ENCODE results near the gene TMEM115.
A peak's percentile ranks its signal among the peaks of the same experiment; 100 is the strongest.

TMEM115 gene

DNA sequence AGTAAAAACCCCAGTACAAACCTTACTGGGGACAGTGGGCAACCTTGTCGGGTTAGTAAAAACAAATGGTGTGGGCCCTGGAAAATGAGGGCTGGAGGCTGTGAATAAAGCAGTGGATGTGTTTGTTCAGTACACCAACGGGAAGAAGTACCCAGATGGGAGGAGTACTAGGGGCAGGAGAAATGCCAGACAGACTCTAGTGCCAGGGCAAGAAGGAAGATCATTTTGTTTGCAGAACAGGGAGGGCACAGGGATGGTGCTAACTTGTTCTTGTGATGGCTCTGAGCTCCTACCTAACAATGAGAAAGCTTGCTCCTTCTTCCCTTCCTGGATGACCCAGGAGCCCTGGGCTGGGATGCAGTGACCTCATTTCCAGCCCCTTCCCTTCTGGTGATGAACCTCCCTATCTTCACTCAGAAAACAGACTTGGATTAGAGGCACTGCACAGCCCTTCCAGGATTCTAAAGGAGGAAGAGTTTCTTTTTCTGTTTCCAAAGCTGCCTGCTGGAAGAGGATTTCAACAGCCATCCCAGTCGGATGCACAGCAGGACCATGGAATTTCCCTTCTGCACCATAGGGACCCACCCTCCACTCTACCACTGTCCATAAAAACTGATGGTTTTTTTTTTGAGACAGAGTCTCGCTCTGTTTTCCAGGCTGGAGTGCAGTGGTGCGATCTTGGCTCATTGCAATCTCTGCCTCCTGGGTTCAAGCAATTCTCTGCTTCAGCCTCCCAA is 24.8 kb downstream of the TMEM115 start:
- DNase-seq (ENCODE audit: low read depth in 1 of 2, low spot score in 1 of 2) = no peak

DNA sequence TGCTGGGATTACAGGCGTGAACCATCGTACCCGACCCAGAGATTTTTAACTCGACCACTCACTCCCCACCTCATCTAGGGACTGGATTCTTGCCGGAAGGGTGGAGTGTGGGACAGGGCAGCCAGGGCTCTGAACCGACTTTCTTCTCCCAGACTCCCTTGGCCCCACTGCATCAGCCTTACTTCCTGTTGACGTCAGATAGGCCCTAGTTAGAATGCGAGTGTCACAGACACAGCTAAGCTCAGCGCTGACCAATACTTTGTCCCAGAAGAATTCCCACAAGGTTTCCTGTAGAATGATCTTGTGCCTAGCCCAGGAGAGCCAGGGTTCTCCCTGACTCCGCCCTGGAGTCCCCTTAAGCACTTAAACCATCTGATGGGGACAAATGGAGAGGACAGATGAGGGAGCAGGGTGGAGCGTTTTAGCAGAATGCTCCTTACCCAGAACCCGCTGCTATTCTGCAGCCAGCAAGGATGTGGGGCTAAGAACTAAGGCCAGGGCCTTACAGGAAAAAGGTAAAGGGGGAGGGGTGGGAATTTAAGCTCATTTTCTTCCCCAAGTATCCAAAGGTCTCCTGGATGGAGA is 25.5 kb downstream of the TMEM115 start:
- no peak for DNase-seq (ENCODE audit: low read depth in 1 of 2, low spot score in 1 of 2)

DNA sequence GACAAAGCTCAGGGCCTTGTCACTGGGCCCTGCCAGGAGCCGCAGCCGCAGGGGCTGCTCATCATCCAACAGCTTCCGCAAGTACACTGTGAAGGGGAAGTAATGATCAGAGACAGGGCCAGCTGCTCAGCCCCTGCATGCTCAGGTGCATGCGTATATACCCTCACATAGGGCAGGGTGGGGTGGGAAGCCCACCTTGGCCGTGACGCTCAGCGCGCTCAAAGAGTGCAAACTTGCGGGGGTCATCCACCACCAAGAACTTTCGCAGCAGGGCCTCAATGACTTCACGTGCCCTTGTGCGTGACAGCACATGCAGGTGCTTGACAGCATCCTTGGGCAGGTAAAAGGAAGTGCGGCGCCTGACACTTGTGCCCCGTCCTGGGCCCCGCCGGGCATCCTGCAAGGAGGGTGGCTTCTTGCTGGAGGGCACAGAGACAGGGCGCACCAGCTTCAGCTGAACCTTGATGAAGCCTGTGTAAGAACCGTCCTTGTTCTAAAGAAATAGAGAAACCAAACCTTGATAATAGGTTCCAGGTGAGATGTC is 27.9 kb downstream of the TMEM115 start:
- no peak for DNase-seq (ENCODE audit: low read depth in 1 of 2, low spot score in 1 of 2)

DNA sequence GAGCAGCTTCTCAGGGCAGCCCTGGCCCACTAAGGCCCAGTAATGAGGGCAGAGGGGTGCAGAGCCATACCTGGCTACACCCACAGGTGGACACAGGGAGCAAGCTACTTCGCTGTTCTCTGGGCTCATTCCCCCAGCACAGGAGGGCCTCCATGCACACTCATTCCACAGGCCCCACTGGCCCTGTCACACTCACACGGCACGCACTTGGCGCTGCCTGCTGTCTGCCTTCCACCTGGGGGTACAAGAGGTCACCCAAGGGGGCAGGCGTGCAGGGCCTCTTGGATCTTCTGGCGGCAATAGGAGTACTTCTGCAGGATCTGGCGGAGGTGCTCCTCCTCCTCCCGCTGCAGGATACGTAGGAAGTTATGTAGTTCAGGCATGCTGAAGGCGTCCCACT is 29.0 kb downstream of the TMEM115 start:
- no peak for DNase-seq (ENCODE audit: low read depth in 1 of 2, low spot score in 1 of 2)

DNA sequence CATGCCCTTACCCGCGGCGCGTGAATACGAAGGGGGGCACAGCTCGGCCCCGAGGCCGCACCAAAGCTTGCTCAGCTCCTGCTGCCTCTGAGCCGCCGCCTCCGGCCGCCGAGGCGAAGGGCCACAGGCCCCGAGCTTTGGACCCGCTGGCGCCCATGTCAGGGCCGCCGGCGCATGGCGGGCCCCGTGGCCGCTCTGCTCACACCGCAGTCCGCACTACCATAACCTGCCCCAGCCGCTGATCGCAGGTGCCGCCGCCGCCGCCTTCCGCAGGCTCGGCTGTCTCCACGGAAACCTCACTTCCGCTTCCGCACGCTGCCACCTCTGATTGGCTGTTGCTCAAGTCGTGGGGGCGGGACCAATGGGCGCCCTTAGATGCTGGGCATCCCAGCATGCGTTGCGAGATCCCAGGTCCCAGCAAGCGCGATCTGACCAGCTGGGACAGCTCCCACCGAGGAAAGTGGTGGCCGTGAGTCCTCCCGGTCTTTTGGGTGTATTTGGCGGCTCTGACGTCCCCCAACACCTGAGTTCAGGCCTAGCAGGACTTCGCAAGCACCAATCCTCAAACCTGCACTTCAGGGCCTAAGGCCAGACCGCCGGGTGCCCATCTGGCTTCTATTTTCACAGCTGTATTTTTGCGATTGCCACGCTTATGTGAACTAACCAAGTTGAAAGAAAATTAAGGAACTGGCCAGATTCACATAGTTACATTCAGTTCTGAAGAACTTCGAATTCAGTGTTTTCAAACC is 31.2 kb downstream of the TMEM115 start, which contains the start of gene TUSC2:
TUSC2 (minus strand) TSS at position 281 of the 749 bp plus-strand sequence; CDS start at position 157, 124 bp downstream.
- peak; percentile 86 to 88 for DNase-seq (ENCODE audit: low read depth in 1 of 2, low spot score in 1 of 2)

DNA sequence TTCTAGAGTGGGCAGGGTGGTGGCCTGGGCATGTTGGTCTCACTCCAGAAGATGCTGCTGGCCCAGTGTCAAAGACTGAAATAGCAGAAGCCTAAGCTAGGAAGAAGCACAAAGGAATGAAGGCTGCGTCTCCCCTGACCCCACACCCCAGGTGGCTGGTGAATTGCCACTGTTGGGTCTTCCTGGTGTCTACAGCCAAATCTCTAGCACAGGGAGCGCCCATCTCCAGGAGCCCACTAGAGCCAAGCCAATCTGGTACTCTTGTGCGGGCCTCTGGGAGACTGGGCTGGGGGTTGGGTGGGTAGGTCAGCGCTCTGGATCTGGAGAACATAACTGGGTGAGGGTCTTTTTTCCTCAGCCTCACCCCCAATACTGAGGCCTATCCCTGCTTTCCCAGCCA is 32.2 kb downstream of the TMEM115 start:
- DNase-seq (ENCODE audit: low read depth in 1 of 2, low spot score in 1 of 2) = no peak

DNA sequence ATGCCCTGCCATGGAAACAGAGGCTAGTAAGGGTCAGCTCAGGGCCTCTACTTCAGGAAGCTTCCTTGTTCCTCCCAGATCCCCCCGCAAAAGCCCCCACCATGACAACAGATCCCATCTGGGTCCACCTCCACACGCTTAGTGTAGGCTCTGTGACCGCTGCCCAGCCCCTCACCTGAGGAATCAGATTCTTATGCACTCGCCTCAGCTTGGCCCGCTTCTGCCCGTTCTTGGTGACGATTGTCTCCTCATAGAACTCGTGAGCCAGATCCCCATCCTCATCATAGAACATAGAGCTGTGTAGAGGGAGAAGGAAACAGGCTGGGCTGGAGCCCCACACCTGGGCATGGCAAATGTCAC is 33.2 kb downstream of the TMEM115 start:
- DNase-seq (ENCODE audit: low read depth in 1 of 2, low spot score in 1 of 2) = no peak

DNA sequence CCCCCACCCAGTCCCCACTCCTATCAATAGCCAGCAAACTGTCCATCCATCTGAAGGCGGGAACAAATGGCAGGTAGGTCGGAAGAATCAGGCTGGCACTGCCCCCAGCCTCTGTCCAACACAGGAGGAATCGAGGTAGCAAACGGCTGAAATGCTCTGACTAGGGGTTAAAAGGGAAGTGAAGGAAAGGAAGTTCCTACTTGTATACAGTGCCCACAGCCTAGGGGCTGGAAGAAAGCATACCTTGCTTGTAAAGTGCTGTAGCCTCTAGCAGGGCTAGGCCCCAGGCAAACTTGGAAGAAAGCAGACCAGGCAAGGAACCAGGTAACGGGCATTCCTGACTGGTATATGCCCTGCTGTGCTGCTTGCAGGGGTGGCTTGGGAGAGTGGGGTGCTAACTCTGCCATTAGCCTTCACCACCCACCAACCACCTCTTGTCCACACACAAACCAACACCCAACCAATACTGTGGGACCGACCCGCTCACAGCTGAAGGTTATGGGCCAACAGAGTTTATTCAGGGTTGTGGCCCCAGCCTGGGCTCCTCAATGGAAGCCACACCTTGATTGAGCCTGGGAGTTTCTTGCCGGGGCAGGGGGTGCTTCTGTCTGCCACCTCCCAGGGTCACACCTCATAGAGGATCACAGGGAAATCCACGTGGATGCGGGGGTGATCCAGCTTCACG is 33.7 kb downstream of the TMEM115 start:
- DNase-seq (ENCODE audit: low read depth in 1 of 2, low spot score in 1 of 2) = no peak

DNA sequence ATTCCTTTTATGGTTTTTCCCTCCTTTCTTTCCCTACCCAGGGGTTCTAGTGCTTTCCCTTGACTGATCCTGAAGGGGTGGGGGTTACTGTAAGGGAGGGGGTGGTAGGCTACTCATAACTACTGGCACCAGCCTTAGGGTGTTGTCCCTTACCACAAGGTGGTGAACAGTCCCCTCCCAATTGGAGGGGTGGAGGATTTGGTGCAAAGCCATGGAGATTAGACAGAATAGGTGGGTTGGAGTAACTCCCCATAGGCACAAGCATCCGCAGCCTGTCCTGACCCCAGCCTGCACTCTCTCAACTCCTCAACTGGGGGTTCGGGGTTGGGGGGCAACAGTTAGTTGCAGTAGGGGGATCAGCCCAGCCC is 34.2 kb downstream of the TMEM115 start:
- DNase-seq (ENCODE audit: low read depth in 1 of 2, low spot score in 1 of 2) = no peak

DNA sequence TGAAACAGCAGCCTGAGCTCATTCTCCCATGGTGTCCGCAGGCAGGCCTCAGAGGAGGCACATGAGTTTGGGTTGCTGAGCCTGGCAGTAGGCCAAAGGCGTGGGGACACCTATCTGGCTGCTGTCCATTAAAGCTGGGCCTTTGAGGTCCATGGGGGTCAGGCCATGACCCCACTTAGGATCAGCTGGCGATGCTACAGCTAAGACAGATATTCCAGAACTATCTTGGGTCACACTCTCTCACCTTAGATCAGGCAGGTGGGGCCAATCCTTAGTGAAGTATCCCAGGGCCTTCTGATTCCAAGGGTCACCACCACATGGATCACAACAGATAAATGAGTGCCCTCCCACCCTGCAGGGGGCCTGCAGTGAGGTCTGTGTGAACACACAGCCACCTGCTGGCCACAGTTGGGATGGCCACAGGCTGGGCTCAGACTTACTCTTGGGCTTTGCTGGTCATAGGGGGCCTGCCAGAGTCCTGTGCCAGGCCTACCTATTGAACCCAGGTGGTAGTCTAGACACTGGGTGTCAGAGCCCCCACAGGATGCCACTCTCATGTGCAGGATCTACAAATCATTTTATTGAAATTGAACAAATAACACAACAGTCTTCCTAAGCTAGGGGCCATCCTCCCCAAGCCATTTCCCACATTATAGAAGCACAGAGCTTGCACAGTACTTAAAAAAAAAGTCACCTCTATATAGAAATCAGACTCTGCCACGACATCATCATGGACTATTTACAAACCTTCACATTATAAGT is 34.8 kb downstream of the TMEM115 start:
- DNase-seq (ENCODE audit: low read depth in 1 of 2, low spot score in 1 of 2) = peak in 1 of 2 donors; percentile 51

DNA sequence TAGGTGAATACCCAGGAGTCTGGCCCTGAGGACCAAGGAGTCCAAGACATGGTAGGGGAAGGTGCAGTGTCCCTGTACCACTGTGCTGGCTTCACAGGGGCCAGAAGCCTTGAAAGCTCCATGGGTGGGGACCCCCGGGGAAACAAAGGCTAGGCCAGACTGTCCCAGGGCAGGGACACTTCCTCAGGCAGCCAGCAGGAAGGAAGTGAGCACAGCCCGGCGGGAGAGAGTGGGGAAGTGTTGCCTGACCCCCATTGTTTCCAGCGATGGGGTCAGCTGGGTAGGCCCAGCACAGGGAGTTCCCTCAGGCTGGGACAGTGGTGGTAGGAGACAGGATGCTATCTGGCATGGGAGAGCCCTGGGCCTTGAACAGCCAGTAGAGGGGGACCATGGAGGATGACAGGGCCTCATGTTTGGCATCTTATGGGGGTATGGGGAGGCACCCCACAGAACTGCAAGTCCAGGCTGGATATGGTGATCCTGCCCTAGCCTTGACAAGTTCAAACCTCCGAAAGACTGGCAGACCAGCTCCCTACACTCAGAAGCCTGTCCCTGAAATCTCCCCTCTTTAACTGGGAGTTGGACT is 35.6 kb downstream of the TMEM115 start:
- no peak for DNase-seq (ENCODE audit: low read depth in 1 of 2, low spot score in 1 of 2)

DNA sequence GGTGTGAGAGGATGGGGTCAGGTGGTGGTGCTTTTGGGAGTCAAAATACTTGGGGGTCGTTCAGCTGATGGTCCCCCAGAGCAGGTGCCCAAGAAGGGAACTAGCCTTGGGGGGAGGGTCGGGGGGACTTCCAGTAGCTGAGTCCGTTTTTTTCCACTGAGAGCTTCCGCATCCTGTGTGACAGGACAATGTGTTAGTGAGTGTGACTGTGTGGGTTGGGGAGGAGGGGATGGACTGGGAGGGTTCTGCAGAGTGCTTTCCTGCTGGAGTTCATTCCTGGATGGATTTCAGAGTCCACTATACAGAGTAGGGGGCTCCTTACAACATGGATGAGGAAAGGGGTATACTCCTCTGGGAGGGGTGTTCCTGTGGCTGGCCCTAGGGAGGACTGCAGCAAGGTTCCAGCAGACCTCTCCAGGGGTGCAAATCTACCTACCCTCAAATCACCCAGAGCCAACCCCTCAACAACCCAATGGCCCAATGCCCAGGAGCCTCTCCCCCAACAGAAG is 36.2 kb downstream of the TMEM115 start:
- no peak for DNase-seq (ENCODE audit: low read depth in 1 of 2, low spot score in 1 of 2)

DNA sequence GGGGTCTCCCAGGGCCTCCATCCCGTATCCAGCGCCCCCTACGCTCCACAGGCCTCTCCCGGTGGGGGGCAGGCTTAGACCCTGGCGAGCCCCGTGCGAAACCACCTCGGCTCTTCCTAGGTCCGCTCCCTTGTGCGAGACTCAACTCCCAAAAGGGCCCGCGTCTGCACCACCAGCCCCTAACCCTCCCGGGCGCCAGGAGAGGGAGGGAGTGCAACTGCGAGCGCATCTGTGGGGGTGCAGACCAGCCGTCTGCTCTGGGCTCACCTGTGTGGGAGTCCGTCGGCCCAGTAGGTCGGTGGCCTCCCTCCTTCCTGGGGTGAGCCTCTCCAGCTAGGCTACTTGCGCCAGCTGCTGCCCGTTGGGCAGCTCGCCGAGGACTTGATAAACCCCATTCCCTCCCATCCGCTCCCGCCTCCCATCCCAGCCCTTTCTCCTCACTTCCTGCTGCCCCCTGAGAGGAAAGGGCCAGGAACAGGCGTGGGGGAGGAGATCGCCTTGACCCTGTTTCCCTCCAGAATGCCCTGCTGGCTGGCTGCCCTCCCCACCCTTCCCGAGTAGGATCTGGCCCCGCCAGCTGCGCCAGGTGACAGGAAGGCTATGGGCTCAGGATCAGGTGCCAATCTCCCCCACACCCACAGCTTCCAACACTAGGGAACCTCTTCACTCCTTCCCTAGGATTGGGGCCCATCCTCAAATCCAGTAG is 36.8 kb downstream of the TMEM115 start, which contains the start of gene HYAL2:
HYAL2 (minus strand) TSS at position 360 of the 706 bp plus-strand sequence. CDS start 2,256 bp downstream, outside the sequence.
- DNase-seq (ENCODE audit: low read depth in 1 of 2, low spot score in 1 of 2) = no peak

DNA sequence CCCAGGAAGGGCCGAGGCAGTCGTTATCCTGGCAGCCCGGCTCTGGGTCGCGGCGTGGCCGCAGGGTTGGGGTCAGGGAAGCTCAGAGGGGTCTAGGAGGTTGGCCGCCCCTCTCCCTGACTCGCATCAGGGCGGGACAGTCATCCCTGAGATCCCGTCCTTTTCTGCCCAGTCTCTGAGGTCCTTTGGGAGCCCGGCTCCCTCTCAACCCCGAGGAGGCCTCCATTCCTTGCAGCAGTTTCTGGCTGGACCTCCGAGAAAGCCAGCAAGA is 37.3 kb downstream of the TMEM115 start:
- no peak for DNase-seq (ENCODE audit: low read depth in 1 of 2, low spot score in 1 of 2)

DNA sequence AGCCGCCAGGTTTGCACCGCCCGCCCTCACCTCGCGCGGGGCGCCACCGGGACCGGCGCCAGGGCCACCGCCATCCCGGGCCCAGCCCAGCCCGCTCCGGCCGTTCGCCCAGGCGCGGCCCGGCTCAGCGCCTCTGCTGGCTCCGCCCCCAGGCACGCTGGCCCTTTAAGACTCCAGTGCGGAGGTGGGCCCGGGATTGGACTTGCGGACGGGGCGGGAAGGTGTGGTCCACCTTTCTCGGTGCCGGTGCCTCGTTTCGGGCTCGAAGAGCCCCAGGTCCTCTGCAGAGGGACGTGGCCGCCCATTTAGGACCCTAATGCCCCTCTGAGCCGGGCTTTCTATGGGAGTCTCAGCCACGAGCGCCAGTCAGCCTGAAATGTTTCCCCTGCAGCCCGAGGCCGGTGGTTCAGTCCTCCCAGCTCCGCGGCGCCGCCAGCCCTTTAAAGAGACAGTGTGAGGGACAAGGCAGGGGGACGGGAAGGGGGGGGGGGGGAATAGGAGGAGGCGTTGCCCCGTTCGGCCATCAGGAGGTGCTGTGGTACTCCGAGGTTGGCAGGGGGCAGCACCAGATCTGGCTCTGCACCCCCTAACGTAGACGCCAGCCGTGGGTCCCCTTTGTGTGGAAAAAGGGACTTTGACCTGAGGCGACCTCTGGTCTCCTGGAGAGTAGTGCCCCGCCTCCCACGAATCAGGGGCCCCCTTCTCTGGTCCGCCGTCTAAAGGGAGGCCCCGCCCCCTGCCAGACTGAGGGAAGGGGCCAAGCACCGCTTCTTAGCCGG is 37.8 kb downstream of the TMEM115 start:
- DNase-seq (ENCODE audit: low read depth in 1 of 2, low spot score in 1 of 2) = peak; percentile 71 to 72

DNA sequence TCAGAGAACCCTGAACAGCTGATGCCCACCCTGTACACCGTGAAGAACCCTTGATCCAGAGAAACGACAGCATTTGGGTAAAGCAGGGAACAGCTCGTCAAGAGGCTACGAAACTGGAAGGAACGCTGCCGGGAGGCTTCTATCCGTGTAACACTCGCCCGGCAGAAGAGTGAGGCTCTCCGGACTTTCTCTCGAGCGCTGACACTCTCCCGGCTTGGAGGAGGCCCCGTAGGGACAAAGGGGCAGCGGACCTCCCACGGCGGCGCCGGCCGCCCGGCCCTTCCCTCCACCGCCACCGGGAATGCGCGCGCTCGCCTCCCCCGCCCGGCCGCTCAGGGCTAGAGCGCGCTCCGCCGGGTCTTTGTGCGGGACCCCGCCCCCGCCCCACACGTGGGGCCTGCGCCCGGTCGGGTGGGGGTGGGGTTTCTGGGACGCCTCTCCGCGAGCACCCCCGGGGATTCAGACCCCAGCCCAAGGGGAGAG is 38.4 kb downstream of the TMEM115 start:
- peak in 1 of 2 donors; percentile 55 for DNase-seq (ENCODE audit: low read depth in 1 of 2, low spot score in 1 of 2)

DNA sequence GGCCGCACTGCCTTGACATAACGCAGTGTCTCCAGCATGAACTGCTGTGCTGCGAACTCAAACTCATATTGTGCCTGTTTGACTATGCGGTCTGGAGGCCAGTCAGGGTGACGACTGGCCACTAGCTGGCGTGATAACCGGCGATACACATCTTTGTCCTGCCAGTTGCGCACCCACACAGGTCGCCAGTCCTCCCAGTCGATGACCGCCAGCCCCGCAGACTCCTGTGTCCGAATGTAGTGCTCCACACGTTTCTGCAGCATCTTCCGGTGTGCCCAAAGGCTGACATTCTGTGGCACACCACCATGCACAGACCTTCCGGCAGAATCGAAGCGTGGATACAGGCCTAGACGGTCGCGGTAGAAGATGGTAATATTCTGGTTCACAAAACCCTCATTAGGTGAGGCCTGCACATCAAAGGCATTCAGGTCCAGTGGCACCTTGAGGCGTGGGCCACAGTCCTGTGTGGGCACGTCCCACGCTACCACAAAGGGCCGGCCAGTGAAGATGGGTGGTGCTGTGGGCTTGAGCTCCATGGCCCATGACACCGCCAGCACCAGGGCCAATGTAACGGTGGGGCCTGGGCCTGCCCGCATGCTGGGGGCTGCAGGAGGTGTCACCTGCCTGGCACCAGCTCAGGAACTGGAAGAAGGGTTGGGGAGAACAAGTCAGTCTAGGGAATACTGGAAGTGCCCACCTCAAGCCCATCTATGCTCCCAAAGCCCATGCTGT is 39.3 kb downstream of the TMEM115 start:
- DNase-seq (ENCODE audit: low read depth in 1 of 2, low spot score in 1 of 2) = no peak

Measured in stimulated activated CD4-positive, alpha-beta T cell treated with anti-CD3 and anti-CD28 coated beads, Interleukin-15, amount 100 ng/mL, for 1 hour (primary cell).